ENCODE results near the gene KCTD16.

- TF ChIP-seq CTCF (IDR thresholded peaks at IDR 0.05) (no peak), POLR2AphosphoS5 (IDR thresholded peaks at IDR 0.05) (no peak), POLR2A (IDR thresholded peaks at IDR 0.05) (no peak)
Observed at GRCh38 chr5:144422018-144422727, 251.5 kb downstream of the KCTD16 start.

All from prostate gland (tissue), 2 donors.